GM18526 (cell line): ENCODE measurements around the gene MEGF8.

ENCODE experiments used
- POLR2A ChIP-seq: IDR thresholded peaks from 3 replicates; pipeline ENCODE4 v1.6.1; 2011; ENCODE audit not compliant: insufficient read length; ENCODE audit errors: extremely low read depth

Gene MEGF8

DNA sequence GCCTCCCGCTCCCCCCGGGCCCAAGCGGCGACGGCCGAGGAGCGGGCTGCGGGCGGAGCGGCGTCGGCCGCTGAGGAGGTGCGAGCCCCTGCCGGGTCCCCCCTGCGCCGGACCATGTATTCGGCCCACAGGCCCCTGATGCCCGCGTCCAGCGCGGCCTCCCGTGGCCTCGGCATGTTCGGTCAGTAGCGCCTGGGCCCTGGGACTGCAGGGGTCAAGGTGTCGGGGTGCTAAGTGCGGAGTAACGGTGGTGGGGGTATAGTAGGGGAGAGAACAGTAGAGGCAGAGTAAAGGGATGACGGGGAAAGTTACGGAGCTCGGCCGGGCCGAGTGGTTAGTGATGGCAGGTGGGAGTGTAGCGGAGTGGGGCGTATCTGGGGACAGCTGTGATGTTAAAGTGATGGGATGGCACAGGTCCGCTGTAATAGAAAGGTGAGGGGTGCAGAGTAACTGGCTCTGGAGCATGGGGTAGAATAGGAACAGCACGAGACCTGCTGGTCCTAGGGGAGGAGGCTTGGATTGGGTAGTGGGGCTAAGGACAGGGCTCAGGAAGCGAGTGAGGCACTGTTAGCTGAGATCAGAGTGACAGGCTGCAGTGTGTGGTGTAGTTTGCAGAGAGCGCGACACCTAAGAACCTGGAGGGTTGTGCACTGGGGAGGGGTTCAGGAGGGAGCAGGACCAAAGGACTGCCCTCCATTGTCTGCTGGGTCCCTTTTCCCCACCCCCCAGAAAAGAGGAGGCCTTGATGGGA, 40.7 kb upstream of the MEGF8 start:
- TF ChIP-seq POLR2A = no peak

DNA sequence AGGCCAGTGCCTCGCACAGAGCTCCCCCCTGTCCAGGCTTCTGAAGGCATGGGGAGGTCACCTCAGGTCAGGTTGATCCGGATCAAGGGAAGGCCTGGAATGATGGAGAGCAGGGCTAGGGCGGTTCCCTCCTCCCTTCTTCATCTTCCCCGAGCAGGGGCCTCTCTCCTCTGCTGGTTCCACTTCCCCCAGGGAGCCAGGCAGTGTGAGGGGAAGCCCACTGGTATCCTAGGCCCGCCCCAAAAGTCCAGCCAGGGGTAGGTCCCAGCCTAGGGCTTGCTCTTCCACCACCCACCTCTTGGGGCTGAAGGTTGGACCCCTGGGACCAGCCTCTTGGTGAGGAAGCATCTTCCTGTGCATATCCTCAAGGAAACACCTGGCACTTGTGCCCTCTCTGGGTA, 39.9 kb upstream of the MEGF8 start:
- no peak for TF ChIP-seq POLR2A

DNA sequence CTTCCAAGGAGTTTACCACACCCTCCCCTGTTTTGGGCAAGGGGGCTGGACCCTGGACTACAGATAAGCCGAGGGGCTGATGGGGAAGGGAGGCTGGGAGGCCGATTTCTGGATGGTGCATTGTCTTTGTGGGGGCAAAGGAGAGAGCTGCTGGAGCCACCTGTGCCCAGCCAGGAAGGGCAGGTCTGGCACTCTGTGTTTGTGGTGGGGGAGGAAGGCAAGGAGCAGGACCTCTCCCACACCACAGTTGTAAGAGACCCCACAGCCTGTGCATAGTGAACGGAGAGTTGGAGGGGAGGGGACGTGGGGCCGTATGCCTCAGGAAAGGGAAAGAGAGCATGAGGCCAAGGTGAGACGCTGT, 39.5 kb upstream of the MEGF8 start:
- no peak for TF ChIP-seq POLR2A

DNA sequence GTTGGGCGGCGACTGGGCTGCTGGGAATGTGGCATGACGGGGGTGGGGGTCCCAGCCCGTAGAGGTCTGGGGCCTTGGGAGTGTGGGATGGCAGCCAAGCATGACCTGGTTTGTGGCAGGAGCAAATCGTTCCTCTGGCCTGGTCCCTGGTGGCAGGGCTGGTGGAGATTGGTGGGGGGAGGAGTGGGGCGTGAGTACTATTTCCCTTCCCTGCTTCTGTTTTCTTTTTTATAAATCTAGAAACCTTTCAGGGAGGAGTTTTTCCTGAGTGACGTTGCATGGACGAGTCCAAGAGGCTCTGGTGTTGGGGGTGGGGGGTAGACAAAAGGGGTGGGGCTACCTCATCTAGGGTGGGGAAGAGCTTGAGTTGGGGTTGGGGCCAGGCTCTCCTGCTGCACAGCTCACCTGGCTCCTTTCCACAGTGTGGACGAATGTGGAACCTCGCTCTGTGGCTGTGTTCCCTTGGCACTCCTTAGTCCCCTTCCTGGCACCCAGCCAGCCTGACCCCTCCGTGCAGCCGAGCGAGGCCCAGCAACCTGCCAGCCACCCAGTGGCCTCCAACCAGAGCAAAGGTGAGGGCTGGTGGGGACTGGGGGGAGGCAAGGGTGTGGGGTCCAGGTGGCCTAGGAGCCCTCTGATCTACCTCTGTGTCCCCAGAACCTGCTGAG, 39.0 kb upstream of the MEGF8 start:
- no peak for TF ChIP-seq POLR2A

DNA sequence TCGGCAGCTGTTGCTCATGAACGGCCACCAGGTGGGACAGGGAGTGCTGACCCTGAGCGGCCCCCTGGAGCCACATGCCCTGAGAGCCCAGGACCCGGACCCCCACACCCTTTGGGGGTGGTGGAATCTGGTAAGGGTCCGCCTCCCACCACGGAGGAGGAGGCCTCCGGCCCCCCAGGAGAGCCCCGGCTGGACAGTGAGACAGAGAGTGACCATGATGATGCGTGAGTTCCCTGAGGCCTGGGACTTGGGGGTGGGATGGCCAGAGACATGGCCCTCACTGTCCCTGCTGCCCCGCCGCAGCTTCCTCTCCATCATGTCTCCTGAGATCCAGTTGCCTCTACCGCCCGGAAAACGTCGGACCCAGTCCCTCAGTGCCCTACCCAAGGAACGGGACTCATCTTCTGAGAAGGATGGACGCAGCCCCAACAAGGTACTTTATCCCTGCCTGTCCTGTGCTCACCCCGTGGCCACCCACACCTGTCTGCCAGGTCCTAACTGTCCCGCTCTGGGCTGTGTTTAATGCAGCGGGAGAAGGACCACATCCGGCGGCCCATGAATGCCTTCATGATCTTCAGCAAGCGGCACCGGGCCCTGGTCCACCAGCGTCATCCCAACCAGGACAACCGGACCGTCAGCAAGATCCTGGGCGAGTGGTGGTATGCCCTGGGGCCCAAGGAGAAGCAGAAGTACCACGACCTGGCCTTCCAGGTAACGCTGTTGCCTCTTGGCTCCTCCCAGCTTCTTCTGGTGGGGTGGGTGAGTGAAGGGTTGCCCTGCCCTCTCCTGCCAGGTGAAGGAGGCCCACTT, 38.2 kb upstream of the MEGF8 start:
- no peak for TF ChIP-seq POLR2A

DNA sequence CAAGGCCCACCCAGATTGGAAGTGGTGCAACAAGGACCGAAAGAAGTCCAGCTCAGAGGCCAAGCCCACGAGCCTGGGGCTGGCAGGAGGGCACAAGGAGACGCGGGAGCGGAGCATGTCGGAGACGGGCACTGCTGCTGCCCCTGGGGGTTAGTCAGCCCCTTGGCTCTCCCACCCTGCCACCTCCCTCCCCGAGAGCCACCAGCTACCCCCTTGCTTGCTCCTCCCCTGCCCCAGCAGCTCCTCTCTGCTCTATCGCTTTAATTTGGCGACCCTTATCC, 37.7 kb upstream of the MEGF8 start:
- no peak for TF ChIP-seq POLR2A

DNA sequence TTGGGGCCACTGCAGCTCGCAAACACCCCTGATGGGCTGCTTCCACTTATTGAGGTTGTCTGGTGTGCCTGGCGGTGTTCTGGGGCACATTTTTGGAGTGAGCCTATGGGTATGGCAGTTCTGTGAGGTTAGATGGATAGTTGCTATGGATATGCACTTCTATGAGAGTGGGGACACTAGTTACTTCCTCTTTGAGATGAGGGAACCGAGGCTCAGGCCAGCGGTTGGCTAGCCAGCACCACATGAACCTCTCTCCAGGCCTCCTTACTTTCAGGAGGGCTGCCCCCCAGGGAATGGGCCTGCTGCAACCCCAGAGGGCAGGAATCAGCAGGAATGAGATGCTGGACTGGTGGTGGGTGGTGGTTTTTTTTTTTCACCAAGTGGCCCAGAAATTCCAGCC, 37.0 kb upstream of the MEGF8 start:
- no peak for TF ChIP-seq POLR2A

DNA sequence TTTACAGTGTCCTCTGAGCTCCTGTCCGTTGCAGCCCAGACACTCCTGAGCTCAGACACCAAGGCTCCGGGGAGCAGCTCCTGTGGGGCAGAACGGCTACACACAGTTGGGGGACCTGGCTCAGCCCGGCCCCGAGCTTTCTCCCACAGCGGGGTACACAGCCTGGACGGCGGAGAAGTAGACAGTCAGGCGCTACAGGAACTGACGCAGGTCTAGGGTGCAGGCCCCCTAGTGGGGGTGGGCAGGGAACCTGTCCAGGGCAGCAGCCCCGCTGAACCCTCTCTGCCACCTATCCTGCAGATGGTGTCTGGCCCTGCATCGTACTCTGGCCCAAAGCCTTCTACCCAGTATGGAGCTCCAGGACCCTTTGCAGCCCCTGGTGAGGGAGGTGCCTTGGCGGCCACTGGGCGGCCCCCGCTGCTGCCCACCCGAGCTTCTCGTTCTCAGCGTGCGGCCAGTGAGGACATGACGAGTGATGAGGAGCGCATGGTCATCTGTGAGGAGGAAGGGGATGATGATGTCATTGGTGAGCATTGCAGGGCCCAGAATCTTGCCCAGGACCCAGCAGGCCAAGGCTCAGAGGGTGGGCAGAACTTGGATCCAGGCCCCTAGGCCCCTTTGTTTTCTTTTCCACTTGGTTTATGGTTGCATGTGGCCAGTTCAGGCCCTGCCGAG, 36.4 kb upstream of the MEGF8 start:
- no peak for TF ChIP-seq POLR2A

DNA sequence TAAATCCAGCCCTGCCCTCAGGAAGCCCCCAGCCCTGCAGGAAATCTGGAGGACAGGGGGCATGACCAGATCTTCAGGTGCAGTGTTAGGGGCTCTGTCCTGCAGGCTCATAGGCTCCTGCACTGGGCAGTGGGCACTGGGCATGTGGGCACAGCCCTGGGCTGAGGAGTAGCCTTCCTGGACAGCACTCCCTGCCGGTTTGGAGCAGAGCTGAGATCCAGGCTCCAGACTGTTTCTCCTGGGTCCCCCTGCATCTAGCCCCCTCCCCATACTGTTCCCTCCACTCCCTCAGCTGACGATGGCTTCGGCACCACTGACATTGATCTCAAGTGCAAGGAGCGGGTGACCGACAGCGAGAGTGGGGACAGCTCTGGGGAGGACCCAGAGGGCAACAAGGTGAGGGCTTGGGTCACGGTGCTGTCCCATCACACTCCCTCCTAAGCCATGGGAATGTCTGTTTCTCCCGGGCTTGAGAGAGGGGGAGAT, 35.8 kb upstream of the MEGF8 start:
- no peak for TF ChIP-seq POLR2A

DNA sequence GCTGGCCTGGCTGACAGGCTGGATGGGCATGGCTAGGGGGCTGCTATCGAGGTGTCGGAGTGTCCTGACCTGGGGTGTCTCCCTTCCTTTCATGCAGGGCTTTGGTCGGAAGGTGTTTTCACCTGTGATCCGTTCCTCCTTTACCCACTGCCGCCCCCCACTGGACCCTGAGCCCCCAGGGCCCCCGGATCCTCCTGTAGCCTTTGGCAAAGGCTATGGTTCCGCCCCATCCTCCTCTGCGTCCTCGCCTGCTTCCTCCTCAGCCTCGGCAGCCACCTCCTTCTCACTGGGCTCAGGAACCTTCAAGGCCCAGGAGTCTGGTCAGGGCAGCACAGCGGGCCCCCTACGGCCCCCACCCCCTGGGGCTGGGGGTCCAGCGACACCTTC, 35.3 kb upstream of the MEGF8 start:
- TF ChIP-seq POLR2A = no peak

DNA sequence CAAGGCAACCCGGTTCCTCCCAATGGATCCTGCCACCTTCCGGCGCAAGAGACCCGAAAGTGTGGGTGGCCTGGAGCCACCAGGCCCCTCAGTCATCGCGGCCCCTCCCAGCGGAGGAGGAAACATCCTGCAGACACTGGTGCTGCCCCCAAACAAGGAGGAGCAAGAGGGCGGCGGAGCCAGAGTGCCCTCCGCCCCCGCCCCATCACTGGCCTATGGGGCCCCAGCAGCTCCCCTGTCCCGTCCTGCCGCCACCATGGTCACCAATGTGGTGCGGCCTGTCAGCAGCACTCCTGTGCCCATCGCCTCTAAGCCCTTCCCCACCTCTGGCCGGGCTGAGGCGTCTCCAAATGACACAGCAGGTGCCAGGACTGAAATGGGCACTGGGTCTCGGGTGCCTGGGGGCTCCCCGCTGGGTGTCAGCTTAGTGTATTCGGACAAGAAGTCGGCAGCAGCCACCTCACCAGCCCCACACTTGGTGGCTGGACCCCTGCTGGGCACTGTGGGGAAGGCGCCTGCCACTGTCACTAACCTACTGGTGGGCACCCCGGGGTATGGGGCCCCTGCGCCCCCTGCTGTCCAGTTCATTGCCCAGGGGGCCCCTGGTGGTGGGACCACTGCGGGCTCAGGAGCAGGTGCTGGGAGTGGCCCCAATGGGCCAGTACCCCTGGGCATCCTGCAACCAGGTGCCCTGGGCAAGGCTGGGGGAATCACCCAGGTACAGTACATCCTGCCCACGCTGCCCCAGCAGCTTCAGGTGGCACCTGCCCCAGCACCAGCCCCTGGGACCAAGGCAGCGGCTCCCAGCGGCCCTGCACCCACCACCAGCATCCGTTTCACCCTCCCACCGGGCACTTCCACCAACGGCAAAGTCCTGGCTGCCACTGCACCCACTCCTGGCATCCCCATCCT, 34.7 kb upstream of the MEGF8 start:
- no peak for TF ChIP-seq POLR2A

DNA sequence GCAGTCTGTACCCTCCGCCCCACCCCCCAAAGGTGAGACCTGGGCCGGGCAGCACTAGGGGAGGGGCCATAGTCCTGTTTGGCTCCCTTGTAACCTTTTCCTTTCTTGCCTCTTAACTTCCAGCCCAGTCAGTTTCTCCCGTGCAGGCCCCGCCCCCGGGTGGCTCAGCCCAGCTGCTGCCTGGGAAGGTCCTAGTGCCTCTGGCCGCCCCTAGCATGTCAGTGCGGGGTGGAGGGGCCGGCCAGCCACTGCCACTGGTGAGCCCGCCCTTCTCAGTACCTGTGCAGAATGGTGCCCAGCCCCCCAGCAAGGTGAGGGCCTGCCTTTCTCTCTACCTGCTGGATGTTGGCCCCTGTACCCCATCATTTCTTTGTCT, 34.0 kb upstream of the MEGF8 start:
- TF ChIP-seq POLR2A = no peak

DNA sequence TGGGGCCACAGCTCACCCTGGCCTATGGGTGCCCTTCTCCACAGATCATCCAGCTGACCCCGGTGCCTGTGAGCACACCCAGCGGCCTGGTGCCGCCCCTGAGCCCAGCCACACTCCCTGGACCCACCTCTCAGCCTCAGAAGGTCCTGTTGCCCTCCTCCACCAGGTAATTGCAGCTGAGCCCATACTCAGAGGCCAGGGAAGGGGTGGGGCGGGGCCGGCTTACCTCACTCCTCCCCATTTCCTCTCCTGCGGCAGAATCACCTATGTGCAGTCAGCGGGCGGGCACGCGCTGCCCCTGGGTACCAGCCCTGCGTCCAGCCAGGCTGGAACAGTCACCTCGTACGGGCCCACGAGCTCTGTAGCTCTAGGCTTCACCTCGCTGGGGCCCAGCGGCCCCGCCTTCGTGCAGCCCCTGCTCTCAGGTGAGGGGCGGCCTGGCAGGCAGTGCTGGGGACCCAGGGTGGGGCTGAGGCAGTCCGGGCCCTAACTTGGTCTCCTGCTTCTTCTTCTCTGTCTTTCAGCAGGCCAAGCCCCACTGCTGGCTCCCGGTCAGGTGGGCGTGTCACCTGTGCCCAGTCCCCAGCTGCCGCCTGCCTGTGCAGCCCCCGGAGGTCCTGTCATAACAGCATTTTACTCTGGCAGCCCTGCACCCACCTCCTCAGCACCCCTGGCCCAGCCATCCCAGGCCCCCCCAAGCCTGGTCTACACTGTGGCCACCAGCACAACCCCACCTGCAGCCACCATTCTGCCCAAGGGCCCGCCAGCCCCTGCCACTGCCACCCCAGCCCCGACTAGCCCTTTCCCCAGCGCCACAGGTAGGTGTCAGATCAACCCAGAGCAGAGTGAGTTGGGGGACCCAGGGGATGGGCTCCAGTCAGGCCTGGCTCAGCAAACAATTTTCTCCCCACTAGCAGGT, 33.1 kb upstream of the MEGF8 start:
- TF ChIP-seq POLR2A = no peak

DNA sequence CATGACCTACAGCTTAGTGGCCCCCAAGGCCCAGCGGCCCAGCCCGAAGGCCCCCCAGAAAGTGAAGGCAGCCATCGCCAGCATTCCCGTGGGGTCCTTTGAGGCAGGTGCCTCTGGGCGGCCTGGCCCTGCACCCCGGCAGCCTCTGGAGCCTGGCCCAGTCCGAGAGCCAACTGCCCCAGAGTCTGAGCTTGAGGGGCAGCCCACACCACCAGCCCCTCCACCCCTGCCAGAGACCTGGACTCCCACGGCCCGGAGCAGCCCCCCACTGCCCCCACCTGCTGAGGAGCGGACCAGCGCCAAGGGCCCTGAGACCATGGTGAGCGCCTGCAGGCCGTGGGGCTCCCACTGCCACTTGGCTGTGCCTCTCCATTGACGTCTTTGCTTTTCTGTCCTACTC, 32.5 kb upstream of the MEGF8 start:
- TF ChIP-seq POLR2A = no peak
